Caki2 (cell line): ENCODE measurements around the gene PRIMA1. TPM values are rescaled to one million over a fixed set of nuclear protein-coding genes. Genes with fewer than 3 reads are reported as not detected.
"Not testable (repeated sequence)": the region's sequence is repeated elsewhere in the genome, so short reads cannot be mapped to it uniquely, and the experiment has no call there.

ENCODE experiments used
- DNase-seq: peaks from one replicate; pipeline ENCODE4 v3.0.0-alpha.2; 2015; ENCODE audit warnings: low read depth
- in situ Hi-C: cut with HindIII; loops from 2 replicates; pipeline ENCODE4 v1.10.0; 2016; ENCODE audit warnings: low sequenced_read_pairs, low pct_unique_long_range_greater_than_20kb, mixed read lengths
- total RNA-seq: library from RNA; depleted of rRNA; stranded (reverse); fragments of >200 nt; shearing (Covaris generic); gene quantifications from 2 replicates; pipeline ENCODE4 v1.2.3, GENCODE V29; 2014; ENCODE audit warnings: low replicate concordance; rRNA removed

Gene PRIMA1, protein sequence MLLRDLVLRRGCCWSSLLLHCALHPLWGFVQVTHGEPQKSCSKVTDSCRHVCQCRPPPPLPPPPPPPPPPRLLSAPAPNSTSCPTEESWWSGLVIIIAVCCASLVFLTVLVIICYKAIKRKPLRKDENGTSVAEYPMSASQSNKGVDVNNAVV
- not detected in 2 replicates for total RNA-seq

DNA sequence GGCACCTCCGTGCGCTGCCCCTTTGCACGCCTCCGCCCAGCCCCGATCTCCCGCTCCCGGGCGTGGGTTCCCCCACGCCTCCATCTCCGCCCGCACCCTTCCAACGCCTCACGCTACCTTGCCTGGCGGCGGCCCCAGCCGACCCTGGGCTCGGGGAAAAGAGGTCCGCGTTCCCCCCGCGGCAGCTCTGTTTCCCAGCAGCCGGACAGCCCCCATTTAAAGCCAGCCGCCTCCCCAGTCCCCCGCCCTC, at the start of gene PRIMA1:
TSS of gene PRIMA1 (minus strand) at position 193 of the 250 bp plus-strand sequence. CDS start 767 bp downstream, outside the sequence.
- in situ Hi-C loops: no loop called here
- no peak for DNase-seq

DNA sequence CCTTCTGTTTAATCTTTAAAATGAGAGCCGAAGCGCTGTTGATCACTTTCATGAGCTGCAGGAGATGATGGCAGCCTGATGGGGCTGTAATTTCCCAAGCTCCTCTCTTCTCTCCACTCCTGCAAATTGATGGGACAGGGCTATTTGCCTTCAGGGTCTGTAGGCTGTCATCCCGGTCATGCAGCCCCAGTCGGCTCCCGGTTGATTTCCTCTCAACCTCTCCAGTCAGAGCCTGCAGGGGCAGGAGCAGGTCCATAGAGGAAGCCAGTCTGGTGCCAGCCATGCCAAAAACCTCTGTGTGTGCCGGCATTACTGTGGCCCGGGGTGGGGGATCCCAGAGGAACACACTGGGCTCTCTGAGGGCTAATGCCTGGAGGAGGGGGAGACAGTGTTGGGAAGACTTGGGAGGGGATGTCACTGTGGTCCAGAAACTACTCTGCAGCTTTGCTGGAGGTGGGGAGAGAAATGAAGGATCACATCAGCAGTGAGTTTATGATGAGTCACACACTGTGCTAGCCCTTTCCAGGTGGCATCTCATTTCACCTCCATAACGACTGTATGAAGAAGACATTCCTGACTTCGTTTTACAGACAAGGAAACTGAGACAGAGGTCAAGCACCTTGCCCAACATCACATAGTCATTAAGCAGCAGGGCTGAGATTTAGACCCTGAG, 46.5 kb upstream of the PRIMA1 start:
- no peak for DNase-seq
- in situ Hi-C loops: no loop called here

DNA sequence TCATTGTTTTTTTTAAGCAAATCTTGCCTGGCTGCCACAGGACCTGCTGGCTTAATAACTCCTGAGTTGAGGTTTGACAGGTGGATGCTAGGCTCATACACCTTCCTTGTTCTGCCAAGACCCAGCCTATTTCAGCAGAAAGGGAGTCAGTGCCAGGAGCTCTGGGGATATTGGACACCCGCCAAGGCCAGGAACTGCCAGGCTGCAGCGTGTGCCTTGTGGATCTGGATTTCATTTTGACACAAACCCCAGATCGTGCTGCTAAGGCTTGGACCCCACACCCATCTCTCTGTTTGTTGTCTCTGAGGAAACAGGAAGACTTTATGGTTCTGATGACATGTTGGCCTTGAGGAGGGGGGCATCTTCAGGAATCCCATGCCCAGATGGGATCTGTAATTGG, 44.4 kb upstream of the PRIMA1 start:
- in situ Hi-C loops: no loop called here
- DNase-seq: no peak

DNA sequence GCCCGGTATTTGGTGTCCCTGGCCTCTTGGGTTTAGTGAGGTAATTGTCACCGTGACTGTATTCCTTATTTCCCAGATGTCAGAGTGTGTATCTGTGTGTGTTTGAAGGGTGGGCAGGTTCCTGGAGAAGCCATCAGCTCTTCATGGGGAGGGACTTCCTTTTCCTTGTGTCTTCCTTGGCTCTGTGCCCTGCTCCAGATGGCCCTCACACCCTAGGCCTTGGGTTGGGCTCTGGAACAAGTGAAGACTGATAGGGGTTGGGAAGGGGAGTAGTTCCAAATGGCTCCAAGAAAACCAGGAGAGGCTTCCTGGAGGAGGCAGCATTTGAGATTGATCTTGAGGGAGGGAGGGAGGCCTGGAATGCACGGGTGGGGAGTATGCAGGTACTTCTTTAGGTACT, 43.8 kb upstream of the PRIMA1 start:
- no peak for DNase-seq
- in situ Hi-C loops: no loop called here

DNA sequence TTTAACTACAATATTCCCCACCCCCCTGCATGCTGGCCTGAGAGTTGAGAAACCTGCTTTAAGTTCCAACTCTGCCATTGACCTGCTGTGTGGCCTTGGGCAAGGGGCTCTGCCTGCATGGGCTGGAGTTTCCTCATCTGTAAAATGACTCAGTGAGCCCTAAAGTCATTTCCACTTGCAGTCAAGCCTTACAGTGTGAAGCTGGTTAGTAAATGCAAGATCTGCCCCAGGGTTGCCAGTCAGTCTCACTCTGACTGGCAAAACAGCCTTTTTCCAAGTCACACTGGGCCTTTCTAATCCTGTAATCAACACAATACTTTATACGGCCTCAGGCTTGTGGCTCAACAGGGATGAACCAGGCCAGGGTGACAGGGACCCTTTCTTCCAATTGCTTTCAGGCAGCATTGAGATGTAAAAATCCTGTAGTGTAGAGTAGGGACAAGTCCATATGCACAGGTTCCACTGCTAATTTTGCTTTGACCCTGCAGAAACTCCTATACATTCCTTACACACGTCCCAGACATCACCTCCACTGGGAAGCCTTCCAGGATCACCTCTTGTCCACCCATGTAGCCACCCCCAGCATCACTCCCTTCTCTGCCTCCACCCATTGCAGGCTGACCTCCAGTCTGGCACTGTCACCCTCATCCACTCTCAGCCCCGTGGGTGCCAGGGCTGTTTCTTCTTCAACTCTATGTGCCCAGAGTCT, 42.6 kb upstream of the PRIMA1 start:
- in situ Hi-C loops: no loop called here

DNA sequence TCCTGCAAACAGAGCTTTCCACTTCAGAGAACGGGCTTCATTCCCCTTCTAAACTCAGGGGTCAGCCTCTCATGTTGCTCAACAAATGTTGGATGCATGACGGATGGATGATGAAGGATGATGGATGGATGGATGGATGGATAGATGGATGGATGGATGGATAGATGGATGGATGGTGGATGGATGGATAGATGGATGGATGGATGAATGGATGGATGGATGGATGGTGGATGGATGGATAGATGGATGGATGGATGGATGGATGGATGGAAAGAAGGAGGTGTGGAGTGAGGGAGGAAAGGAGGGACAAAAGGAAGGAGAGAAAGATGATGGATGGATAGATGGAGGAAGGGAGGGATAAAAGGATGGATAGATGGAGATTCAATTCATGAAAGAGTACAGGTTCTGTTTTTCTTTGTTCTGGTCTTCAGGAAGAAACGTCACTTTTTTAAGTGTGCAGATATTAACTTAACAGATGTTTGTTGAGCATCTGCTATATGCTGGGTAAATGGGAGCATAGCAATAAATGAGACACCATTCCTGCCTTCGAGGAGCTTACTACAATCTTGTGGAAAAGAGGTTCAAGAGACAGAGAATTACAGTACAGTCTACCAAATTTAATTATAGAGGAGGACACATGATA, 41.7 kb upstream of the PRIMA1 start:
- DNase-seq: no peak
- in situ Hi-C loops: no loop called here

More for the DNA sequence above, 42.6 kb upstream of the PRIMA1 start:
- no peak for DNase-seq

DNA sequence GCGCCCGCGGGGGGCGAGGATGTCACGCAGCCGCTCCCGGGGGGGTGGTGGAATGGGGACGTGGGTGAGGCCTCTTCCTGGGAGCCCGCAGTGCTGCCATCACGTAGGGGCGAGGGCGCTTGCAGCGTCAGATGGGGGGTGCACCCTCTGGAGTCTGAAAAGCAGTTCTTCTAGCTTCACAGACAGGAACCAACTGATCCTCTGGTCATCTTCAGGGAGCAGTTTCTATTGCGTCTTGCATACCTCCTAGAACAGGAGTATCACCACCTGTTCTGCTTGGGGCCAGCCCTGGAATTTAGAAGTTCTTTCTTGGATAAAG, 36.9 kb upstream of the PRIMA1 start:
- in situ Hi-C loops: no loop called here
- DNase-seq: no peak

DNA sequence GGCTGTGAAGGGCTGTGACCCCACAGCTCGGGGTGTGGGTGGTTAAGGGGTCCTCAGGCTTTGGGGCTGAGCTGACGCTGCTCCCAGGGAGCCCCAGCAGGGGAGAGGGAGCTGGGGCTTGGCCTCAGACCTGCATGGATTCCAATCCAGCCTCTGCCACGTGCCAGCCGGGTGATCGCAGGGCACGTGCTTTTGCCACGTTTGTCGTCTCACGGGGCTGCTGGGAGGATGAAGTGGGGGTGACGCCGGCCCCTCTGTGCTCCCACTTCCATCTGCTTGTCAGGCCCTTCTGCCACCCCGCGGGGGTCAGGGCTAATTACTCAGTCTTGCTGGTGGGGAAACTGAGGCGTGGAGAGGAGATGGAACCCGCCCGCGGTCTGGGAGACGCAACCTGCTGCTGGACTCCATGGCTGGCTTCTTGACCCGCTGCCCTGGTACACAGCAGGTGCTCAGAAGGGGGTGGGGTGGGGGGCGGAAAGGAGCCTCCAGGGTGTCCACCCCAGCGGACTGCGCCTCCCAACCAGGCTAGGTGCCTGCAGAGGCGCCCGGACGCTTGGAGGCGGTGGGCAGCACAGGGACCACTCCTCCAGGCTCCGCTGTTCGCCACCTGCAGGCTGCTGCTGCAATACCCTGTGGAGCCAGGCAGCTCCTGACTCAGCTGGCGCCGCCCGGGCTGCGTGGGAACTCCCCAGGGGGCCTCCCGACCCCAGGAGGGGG, 36.4 kb upstream of the PRIMA1 start:
- DNase-seq: no peak
- in situ Hi-C loops: no loop called here

DNA sequence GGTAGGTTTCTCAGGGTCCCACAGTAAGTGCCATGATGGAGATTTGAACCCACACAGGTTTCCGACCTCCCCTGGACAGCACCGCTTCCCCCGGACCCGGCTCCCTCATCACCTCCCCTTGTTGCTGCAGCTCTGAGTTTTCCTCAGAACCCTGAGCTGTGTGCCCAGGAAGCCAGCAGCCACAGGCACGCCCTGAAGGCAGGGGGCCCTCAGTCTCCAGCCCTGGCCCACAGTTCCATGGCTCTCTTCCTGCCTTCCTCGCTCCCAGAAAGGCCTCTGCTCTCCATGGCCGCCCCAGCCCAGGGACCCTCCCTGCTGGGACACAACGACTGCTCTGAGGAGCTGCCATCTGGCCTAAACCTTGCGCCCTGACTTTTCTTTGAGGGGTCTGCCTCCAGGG, 35.8 kb upstream of the PRIMA1 start:
- in situ Hi-C loops: no loop called here
- DNase-seq: no peak

DNA sequence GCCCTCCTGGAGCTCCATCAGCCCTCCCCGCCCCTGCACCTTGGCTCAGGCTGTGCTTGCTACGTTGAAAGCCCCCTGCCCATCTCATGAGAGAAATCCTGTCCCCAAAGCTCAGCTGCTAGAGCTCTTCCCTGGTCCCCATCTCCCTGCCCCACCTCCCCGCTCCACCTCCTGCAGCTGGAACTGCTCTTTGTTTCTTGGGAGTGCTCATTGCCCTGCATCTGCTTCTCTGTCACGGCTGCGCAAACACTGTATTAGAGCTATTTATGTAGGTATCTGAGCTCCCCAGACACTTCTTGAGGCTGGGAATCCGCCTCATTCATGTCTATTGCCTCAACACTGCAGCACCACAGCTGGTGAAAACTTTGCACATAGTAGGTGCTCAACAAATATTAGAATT, 32.8 kb upstream of the PRIMA1 start:
- no peak for DNase-seq
- in situ Hi-C loops: no loop called here

DNA sequence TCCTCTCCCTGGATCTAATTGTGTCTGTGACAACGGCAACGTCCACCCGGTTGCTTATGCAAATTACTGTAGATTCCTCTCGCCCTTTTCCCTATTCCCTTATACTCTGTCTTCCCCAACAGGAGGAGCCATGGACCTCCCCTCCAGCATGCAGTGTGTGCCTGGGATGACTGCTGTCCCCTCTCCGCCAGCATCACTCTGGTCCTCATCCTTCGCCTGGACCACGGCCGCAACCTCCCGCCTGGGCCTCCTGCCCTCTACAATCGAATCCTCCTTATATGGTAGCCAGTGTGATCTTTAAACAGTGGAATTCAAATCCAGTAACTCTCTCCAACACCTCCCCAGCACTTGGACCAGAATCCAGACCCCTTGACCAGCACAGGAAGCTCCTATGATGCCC, 30.6 kb upstream of the PRIMA1 start:
- in situ Hi-C loops: no loop called here
- no peak for DNase-seq

DNA sequence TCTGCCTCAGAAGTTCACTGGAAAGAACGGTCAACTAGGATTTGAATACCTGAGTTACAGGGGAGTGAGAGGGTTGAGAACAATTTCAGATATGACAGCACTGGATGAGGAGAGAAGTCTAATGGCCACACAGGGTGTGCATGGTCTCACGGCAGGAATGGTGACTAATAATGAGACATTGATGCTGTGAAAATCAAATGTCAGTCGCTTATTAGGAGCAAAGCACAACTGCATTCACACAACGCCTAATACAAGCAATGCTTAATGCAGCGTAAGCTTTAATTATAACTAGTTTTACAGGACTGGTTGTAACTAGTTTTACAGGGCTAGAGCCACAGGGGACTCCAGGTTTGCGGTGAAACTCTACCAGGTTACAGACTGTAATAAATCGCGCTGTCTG, 23.4 kb upstream of the PRIMA1 start:
- in situ Hi-C loops: no loop called here

DNA sequence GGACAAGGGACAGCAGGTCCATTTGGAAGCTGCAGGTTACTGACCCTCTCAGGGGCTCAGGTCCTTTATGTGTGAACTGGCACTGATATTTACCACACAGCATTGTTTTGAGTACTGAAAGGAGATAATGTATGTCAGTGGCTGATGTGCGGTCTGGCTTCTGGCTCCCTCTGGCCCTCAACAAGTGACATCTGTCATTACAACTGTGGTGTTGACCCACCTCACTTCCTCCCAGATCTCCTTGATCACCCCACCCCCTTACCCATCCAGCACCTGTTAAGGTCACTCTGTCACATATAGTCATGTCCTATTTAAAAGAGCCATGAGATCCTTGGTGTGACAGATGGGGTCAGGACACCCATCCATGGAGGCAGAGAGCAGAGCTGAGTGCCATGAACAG, 22.7 kb upstream of the PRIMA1 start:
- no peak for DNase-seq
- in situ Hi-C loops: no loop called here

More for the DNA sequence above, 23.4 kb upstream of the PRIMA1 start:
- no peak for DNase-seq

DNA sequence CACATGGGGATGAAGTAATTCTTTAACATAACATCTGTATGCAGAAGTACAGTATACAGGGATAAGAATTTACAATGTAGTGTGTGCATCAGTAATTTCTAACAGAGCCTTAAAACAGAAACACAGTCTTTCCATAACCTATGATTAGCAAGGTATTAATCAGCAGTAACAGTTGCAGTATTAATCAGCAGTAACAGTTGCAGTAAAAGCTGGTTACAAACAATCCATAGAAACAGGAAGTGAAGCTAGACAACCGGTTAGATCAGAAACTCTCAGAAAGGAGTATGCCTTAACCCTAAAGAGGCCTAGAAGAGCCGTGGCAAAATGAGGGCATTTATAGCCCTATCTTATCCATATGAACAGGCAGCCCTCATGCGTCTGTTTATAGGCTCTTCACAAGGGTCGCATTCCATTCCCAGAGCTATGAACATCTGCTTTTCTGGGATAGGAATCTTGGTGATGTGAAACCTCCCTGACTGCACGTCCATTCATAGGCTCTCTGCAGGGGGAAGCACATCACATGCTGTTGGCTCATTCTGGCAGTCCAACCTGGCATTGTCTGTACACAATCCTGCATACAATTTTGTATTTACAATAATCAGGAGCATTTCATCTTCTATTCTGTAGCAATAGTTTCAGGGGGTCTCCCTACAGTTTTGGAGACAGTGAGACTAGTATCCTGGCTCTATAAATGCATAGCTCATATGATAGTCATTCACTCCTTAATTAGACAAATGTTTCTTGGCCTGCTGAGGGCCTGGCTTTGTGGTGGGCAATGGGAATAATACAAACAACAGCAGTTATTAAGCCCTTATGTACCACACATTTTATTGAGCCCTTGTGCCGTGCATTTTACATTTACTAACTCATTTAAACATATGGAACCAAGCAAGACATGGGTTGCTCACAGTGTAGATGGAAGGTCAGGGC, 21.5 kb upstream of the PRIMA1 start:
- DNase-seq, in situ Hi-C loops: not testable (repeated sequence)

DNA sequence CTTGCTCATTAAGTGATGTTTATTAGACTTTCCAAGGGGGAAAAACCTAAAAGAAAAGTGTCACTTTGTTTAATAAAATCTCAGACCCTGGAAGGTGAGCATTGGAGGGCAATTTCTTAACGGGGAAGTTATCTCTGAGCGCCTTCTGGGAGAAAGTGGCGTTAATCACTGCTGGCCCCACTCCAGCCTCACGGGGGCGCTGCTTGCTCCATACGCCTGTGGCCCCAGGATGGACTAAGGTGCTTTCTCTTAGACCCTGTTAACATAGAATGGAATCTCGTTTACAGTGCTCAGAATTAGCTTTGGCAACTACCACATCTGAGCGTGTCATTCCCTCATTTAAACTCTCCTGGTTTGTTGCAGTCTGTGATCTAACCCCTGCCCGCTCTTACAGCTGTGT, 16.4 kb upstream of the PRIMA1 start:
- in situ Hi-C loops: no loop called here
- no peak for DNase-seq

DNA sequence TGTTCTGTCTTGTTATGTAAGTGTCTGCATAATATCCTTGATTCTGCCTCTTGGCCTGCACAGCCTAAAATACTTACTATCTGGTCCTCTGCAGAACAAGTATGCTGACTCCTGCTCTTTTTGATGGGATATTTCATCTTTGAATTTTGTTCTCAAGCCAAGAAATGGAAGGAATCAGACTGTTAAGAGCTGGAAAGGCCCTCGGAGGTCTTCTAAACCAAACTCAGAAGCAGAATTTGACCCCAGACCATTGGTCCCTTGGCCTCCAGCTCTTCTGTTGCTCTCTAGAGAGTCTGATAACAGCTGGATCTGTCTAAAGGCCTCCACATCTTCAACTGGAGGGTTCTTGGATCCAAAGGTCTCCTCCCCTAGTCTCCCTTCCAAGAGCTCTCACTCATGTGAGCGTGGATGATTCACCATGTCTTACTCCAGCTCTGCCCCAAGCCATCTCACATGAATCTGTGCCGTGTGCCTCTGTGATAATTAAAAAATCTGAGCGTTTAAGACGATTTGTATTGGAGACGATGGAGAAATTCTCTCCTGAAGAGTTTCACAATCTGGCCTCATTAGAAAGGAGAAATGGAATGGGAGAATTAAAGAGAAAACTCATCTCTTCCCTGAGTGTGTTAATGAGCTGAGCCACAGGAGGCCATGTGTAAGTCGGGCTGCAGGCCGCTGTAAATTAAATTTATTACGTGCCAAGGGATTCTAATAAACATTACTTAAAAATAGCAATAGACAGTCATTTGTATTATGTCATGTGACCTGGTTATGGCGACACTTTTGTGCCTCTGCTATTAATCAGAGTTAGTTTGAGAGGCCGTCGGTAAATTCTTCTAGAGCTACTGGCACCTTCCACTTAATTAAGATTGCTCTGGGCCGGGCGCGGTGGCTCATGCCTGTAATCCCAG, 15.4 kb upstream of the PRIMA1 start:
- in situ Hi-C loops: no loop called here
- DNase-seq: no peak
